ENCODE data around the gene TMEM219. TPM values are rescaled to one million over a fixed set of nuclear protein-coding genes. Genes with fewer than 3 reads are reported as not detected.

The TMEM219 gene
- total and polyA plus RNA-seq, 2 experiments from 2014 or later, result 106 to 189 TPM

DNA sequence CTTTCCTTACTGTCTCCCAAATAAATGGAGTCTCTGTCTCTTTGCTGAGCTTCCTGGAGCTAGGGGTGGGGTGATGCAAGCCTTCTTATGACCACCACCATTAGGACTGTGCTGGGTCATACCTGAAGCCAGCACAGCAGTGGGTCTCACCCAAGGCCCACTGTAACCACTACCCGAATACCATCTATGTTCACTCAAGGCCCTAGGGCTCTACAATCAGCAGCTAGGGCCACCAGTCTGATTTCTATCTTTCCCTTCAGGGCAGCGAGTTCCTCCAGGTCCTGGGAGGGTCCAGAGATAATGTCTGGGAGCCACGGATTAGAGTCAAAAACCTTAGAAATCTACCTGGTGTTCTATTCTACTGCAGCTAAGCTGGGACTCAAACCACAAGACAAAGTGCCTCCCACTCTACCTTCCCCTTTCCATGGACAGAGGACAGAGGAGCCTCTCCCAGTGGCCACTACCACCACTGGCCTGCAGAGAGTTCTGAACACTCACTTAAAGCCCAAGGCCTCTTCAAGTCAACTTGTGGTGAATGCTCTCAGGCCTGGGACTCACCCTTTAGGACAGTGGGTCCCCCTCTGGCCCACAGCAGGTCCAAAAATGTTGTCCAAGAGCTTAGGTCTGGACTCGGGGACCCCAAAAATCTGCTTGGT is 10.9 kb upstream of the TMEM219 start:
- H3K27ac ChIP-seq, result peak overlapping the region; percentile 78
- no peak for DNase-seq (ENCODE audit: low spot score)

DNA sequence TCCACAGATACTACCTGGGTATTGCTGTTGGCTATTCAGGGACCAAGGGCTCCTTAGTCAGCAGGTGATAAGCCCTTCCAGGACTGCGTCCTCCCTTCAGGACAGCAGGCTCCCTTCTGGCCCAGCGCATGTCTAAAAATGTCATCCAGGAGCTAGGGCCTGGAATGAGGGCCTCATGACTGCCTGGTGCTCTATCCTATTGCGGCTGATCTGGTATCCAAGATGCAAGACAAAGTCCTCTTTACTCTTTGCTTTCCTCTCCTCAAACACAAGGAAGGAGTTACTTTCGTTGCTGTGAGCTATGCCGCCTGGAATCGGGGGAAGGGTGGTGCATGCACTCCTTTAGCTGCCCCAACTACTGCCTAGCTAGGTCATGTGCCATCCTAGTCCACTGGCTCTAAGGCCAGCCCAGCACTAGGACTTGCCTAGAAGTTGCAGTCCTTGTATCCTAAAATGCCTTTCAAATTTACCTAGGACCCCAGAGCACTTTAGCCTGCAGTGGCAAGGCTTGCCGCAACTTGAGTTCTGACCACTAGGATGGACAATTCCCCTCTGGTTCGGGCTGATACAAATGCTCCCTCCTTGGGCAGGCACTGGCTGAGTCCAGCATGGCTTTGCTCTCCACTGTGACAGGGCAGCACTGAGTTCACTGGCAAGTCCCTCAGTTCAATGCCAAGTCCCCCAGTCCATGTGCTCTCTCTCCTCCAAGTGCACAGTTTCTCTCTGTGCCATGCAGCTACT is 10.1 kb upstream of the TMEM219 start:
- Histone ChIP-seq H2AFZ (no peak overlapping the region), H3K9me2 (replicated peaks; ENCODE audit: insufficient read depth) (no peaks in the 10 kb centered on the region), H3K79me2 (no peaks in the 10 kb centered on the region), H4K20me1 (ENCODE audit: insufficient read depth, poor library complexity, severe bottlenecking) (no peaks in the 10 kb centered on the region), H3K4me2 (no peak overlapping the region), H3K4me1 (ENCODE audit: insufficient read depth) (no peaks in the 10 kb centered on the region), H3K36me3 (replicated peaks; ENCODE audit: insufficient read depth, low read depth) (no peaks in the 10 kb centered on the region), H3K27me3 (no peaks in the 10 kb centered on the region), H3K9me3 (ENCODE audit: low read depth) (no peaks in the 10 kb centered on the region), H3K27ac (peak overlapping the region; percentile 78), H3K4me3 (no peak overlapping the region)
- peak; percentile 30 for DNase-seq (ENCODE audit: low spot score)
- 77% methylated on average over 8 of the region's 8 CpGs for WGBS (ENCODE audit: low lambda C conversion rate, missing lambda C conversion rate)
- TF ChIP-seq EZH2phosphoT487 (IDR thresholded peaks at IDR 0.05; ENCODE audit: low read depth, severe bottlenecking, unreplicated experiment) (no peak), EZH2 (IDR thresholded peaks at IDR 0.05; ENCODE audit: borderline replicate concordance) (no peak)
- TF ChIP-seq, protein P1, sequence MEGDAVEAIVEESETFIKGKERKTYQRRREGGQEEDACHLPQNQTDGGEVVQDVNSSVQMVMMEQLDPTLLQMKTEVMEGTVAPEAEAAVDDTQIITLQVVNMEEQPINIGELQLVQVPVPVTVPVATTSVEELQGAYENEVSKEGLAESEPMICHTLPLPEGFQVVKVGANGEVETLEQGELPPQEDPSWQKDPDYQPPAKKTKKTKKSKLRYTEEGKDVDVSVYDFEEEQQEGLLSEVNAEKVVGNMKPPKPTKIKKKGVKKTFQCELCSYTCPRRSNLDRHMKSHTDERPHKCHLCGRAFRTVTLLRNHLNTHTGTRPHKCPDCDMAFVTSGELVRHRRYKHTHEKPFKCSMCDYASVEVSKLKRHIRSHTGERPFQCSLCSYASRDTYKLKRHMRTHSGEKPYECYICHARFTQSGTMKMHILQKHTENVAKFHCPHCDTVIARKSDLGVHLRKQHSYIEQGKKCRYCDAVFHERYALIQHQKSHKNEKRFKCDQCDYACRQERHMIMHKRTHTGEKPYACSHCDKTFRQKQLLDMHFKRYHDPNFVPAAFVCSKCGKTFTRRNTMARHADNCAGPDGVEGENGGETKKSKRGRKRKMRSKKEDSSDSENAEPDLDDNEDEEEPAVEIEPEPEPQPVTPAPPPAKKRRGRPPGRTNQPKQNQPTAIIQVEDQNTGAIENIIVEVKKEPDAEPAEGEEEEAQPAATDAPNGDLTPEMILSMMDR (IDR thresholded peaks at IDR 0.05; ENCODE audit: poor library complexity), result no peak

More for the DNA sequence above, 10.9 kb upstream of the TMEM219 start:
- 86% methylated on average over 4 of the region's 4 CpGs for whole genome bisulfite sequencing (ENCODE audit: low lambda C conversion rate, missing lambda C conversion rate)
- Histone ChIP-seq H2AFZ (no peak overlapping the region), H3K4me3 (no peak overlapping the region), H3K4me1 (ENCODE audit: insufficient read depth) (no peaks in the 10 kb centered on the region), H3K79me2 (no peaks in the 10 kb centered on the region), H4K20me1 (ENCODE audit: insufficient read depth, poor library complexity, severe bottlenecking) (no peaks in the 10 kb centered on the region), H3K36me3 (replicated peaks; ENCODE audit: insufficient read depth, low read depth) (no peaks in the 10 kb centered on the region), H3K9me2 (replicated peaks; ENCODE audit: insufficient read depth) (no peaks in the 10 kb centered on the region), H3K4me2 (no peak overlapping the region), H3K27me3 (no peaks in the 10 kb centered on the region), H3K9me3 (ENCODE audit: low read depth) (no peaks in the 10 kb centered on the region)
- TF ChIP-seq, protein P1 (IDR thresholded peaks at IDR 0.05; ENCODE audit: poor library complexity), result no peak
- TF ChIP-seq EZH2 (IDR thresholded peaks at IDR 0.05; ENCODE audit: borderline replicate concordance) (no peak), EZH2phosphoT487 (IDR thresholded peaks at IDR 0.05; ENCODE audit: low read depth, severe bottlenecking, unreplicated experiment) (no peak)

DNA sequence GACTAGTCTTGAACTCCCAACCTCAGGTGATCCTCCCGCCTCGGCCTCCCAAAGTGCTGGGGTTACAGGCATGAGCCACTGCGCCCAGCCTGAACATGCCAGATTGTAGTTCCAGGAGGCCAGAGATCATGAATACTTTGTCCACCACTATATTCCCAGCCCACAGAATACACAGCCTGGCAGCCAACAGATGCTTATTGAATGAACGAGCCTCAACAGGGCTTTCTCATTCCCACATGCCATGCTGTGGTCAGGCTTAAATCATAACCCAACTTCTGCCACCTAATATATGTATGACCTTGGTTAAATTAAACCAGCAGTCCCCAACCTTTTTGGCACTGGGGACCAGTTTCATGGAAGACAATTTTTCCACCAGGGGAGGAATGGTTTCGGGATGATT is 3.1 kb upstream of the TMEM219 start:
- 88% methylated on average over 5 of the region's 5 CpGs for WGBS (ENCODE audit: low lambda C conversion rate, missing lambda C conversion rate)
- Histone ChIP-seq H2AFZ (no peak overlapping the region), H3K36me3 (replicated peaks; ENCODE audit: insufficient read depth, low read depth) (no peaks in the 10 kb centered on the region), H3K27me3 (no peaks in the 10 kb centered on the region), H3K79me2 (peaks cover 5% of the 10 kb centered on the region), H3K4me3 (no peak overlapping the region), H3K9me3 (ENCODE audit: low read depth) (no peaks in the 10 kb centered on the region), H3K4me2 (no peak overlapping the region), H4K20me1 (ENCODE audit: insufficient read depth, poor library complexity, severe bottlenecking) (no peaks in the 10 kb centered on the region), H3K9me2 (replicated peaks; ENCODE audit: insufficient read depth) (no peaks in the 10 kb centered on the region), H3K27ac (no peak overlapping the region), H3K4me1 (ENCODE audit: insufficient read depth) (peaks cover 5% of the 10 kb centered on the region)
- DNase-seq (ENCODE audit: low spot score), result no peak
- TF ChIP-seq EZH2phosphoT487 (IDR thresholded peaks at IDR 0.05; ENCODE audit: low read depth, severe bottlenecking, unreplicated experiment), result no peak
- TF ChIP-seq, protein P1 (IDR thresholded peaks at IDR 0.05; ENCODE audit: poor library complexity), result no peak
- TF ChIP-seq EZH2 (IDR thresholded peaks at IDR 0.05; ENCODE audit: borderline replicate concordance), result no peak
